COLO668 (cell line): ENCODE results near the gene SLC25A28.
"Not testable (repeated sequence)": the region's sequence is repeated elsewhere in the genome, so short reads cannot be mapped to it uniquely, and the experiment has no call there.

ENCODE experiments used
- DNase-seq: peaks from one replicate; lab custom pipeline; 2025; ENCODE audit not compliant: unreplicated experiment; lab: John Stamatoyannopoulos, UW

SLC25A28 gene

GRCh38 chr10:99628923-99629624, 8.8 kb upstream of the SLC25A28 start:
- no peak for DNase-seq

- not testable (repeated sequence) for DNase-seq
These were observed 4.9 kb upstream of the SLC25A28 start for GRCh38 chr10:99625124-99625523.

DNA sequence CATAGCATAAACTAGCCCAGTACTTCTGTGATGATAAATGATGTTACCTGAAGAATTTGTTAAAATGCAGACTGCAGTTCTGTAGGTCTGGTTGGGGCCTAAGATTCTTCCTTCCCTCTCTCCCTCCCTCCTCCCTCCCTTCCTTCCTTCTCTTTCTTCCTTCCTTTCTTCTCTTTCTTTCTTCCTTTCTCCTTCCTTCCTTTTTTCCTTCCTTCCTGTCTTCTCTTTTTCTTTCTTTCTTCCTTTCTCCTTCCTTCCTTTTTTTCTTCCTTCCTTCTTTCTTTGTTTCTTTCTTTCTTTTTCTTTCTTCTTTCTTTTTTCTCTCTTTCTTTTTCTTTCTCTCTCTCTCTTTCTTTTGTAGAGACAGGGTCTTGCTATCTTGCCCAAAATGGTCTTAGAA, 3.7 kb upstream of the SLC25A28 start:
- DNase-seq = no peak

- no peak for DNase-seq
These were observed 1.4 kb upstream of the SLC25A28 start for GRCh38 chr10:99621454-99622251.

DNA sequence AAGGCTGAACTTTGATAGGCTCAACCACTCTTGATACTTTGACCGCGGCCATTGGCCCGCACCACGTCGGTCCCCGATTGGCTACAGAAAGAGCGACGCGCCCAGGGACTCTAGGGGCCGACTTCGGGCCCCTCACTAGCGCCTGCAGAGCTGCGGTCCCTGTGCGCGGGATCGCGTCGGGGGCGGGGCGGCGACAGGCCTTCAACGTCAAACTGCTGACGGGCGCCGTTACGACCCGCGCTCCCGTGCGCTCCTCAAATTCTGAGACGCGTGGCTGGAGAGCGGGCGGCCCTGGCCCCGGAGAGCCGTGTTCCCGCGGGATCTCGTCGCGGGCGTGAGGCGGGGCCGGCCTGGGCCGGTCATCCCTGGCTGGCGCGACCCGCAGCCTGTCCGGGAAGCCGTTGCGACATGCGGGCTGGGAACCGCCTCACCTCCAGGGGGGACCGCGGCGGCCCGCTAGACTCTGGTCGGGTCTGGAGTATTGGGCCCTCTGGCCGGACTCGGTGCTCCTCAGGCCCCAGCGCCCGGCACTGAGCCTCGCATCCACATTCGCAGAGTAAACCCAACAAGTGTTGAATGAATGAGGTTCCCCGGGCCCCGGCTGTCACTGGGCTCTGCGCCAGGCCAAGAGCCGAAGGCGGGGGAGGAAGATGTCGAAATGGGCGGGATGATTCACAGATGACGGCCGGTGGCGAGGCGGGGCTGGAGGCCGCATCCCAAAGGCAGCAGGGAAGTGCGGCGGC, 643 bp upstream of the SLC25A28 start:
- peak; percentile 98 for DNase-seq

- DNase-seq = peak; percentile 13
These were observed 994 bp downstream of the SLC25A28 start for GRCh38 chr10:99619090-99619800.

GRCh38 chr10:99617696-99618095, 2.5 kb downstream of the SLC25A28 start:
- DNase-seq = no peak

- no peak for DNase-seq
These were observed 4.8 kb downstream of the SLC25A28 start for GRCh38 chr10:99615426-99615825.

DNA sequence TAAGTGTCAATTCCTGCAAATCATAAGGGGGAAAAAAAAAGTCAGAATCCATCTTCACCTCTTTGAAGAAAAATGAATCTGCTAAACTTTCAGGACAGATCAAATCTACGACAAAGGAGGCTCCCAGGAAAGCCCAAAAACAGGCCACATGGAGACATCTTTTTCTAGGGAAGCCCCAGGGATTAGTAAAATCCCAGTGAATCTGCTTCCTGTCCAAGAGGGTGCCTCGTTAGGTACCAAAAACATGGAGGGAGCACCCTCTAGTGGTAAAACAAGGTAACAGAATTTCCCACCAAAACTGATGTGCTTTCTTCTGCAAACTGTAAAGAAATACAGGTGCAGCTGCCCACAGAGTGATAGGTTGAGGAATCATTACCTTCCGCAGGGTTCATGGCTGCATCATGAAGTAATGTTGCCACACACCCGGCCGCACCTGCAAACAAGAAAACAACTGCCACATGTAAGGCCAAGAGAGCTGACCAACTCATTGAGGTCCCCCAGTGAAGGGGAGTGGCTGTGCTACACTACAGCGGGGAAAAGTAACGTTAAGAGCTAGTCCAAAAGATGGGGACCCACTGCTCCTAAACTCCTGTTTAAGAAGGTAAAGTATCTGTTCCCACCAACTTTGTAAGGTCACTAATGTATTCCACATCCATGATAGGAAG, 7.9 kb downstream of the SLC25A28 start:
- DNase-seq = peak; percentile 27

- DNase-seq = no peak
These were observed 8.9 kb downstream of the SLC25A28 start for GRCh38 chr10:99611326-99611725.

DNA sequence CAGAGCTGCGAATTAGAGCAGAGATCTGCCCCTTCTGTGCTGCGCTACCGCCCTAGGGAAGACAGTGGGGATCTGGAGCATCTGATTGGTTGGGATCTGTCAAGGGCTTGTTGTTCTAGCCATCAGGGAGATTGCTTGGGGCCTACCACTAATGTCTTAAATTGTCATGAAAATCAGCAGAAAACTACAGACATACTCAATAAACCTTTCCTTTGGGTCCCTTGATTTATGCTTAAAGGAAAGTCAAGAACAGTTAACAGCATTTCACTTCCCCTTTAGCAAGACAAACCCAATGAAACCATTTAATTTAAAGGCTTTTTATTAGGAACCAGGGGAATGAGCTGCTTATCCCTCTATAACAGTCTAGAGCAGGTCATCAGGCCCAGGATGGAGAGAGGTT, 10.0 kb downstream of the SLC25A28 start:
- DNase-seq = no peak

DNA sequence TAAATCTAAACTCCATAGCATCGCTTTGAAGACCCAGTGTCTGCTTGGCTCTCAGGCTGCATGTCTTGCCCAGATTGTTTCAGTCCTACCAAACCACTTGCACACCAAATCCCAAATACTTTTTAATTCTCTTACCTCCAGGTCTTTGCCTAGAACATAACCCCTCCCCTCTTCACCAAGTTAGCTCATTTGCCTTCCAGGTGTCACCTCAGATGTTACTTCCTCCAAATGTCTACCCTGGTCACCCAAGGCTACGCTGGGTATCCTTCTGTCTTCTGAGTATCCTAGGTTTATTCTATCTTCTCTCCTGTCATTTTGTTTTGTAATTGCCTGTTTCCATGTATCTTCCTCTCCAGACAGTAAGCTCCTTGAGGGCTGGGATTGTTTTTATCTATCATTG, 11.1 kb downstream of the SLC25A28 start:
- no peak for DNase-seq

GRCh38 chr10:99605351-99605750, 14.9 kb downstream of the SLC25A28 start:
- no peak for DNase-seq

- DNase-seq = no peak
These were observed 15.4 kb downstream of the SLC25A28 start for GRCh38 chr10:99604862-99605261.

- DNase-seq = no peak
These were observed 21.3 kb downstream of the SLC25A28 start for GRCh38 chr10:99598781-99599509.

- no peak for DNase-seq
These were observed 22.2 kb downstream of the SLC25A28 start for GRCh38 chr10:99598011-99598410.

DNA sequence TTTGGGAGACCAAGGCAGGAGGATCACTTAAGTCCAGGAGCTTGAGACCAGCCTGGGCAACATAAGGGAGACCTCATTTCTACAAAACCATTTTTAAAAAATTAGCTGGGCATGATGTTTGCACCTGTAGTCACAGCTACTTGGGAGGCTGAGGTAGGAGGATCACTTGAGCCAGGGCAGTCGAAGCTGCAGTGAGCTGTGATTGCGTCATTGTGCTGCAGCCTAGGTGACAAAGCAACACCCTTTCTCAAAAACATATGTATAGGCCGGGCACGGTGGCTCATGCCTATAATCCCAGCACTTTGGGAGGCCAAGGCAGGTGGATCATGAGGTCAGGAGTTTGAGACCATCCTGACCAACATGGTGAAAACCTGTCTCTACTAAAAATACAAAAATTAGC, 23.5 kb downstream of the SLC25A28 start:
- not testable (repeated sequence) for DNase-seq

- no peak for DNase-seq
These were observed 24.3 kb downstream of the SLC25A28 start for GRCh38 chr10:99595770-99596465.

GRCh38 chr10:99595236-99595635, 25.0 kb downstream of the SLC25A28 start:
- no peak for DNase-seq
